HepG2 (cell line): ENCODE measurements around the gene MFSD11. TPM values are rescaled to one million over a fixed set of nuclear protein-coding genes. Genes with fewer than 3 reads are reported as not detected.

ENCODE experiments used
- CAMTA2 ChIP-seq: sonication (generic); formaldehyde crosslinking; IDR thresholded peaks from 2 replicates; pipeline ENCODE4 v1.4.0; 2020; ENCODE audit warnings: mild to moderate bottlenecking, missing genetic modification reagents, borderline replicate concordance
- CCAR2 ChIP-seq: fragments of 200-400 bp; formaldehyde crosslinking; optimal IDR thresholded peaks from 2 replicates; pipeline ENCODE3; 2018; ENCODE audit warnings: low read depth, mild to moderate bottlenecking, low read length, moderate library complexity
- CEBPB ChIP-seq: IDR thresholded peaks from 2 replicates; pipeline ENCODE4 v1.6.1; 2011; ENCODE audit warnings: low read depth, low read length, improper control_type of control experiment, borderline replicate concordance
- CTCF ChIP-seq: sonication (generic); formaldehyde crosslinking; IDR thresholded peaks from 2 replicates; pipeline ENCODE4 v1.5.0; 2020; ENCODE audit warnings: mild to moderate bottlenecking, missing genetic modification reagents, moderate library complexity
- DNMT3B ChIP-seq: conservative IDR thresholded peaks from 2 replicates; pipeline ENCODE4 v1.6.1; 2016; ENCODE audit warnings: missing biosample characterization, control low read depth
- ELK4 ChIP-seq: sonication (generic); formaldehyde crosslinking; IDR thresholded peaks from 2 replicates; pipeline ENCODE4 v1.9.0; 2021; ENCODE audit warnings: missing genetic modification reagents, borderline replicate concordance
- KAT8 ChIP-seq: IDR thresholded peaks from 2 replicates; pipeline ENCODE4 v1.6.1; 2016; ENCODE audit warnings: missing genetic modification reagents, missing compliant biosample characterization
- LRRFIP1 ChIP-seq: sonication (generic); formaldehyde crosslinking; conservative IDR thresholded peaks from 2 replicates; pipeline ENCODE4 v1.4.0; 2020; ENCODE audit warnings: missing genetic modification reagents
- PAWR ChIP-seq: sonication (generic); formaldehyde crosslinking; IDR thresholded peaks from 2 replicates; pipeline ENCODE4 v1.4.0; 2020; ENCODE audit warnings: missing genetic modification reagents, mild to moderate bottlenecking, borderline replicate concordance
- PAX8 ChIP-seq: sonication (generic); formaldehyde crosslinking; IDR thresholded peaks from 2 replicates; pipeline ENCODE4 v1.8.0; 2022; ENCODE audit warnings: mild to moderate bottlenecking, missing genetic modification reagents, borderline replicate concordance
- SRSF1 ChIP-seq: fragments of 200-400 bp; formaldehyde crosslinking; optimal IDR thresholded peaks from 2 replicates; pipeline ENCODE3; 2017; ENCODE audit warnings: mild to moderate bottlenecking, low read depth, low read length, moderate library complexity
- ZBTB34 ChIP-seq: sonication (generic); formaldehyde crosslinking; IDR thresholded peaks from 2 replicates; pipeline ENCODE4 v1.8.0; 2022; ENCODE audit warnings: mild to moderate bottlenecking, missing genetic modification reagents
- ZBTB39 ChIP-seq: sonication (generic); formaldehyde crosslinking; IDR thresholded peaks from 2 replicates; pipeline ENCODE4 v1.5.0; 2020; ENCODE audit warnings: missing genetic modification reagents
- ZNF382 ChIP-seq: sonication (generic); formaldehyde crosslinking; IDR thresholded peaks from 2 replicates; pipeline ENCODE4 v1.5.0; 2020; ENCODE audit warnings: missing genetic modification reagents, mild to moderate bottlenecking, borderline replicate concordance
- ZNF44 ChIP-seq: sonication (generic); formaldehyde crosslinking; IDR thresholded peaks from 2 replicates; pipeline ENCODE4 v1.5.1; 2020; ENCODE audit warnings: mild to moderate bottlenecking, missing genetic modification reagents
- ZNF589 ChIP-seq: sonication (generic); formaldehyde crosslinking; conservative IDR thresholded peaks from 2 replicates; pipeline ENCODE4 v1.8.0; 2022; ENCODE audit warnings: mild to moderate bottlenecking, moderate library complexity, missing genetic modification reagents
- ZNF616 ChIP-seq: sonication (generic); formaldehyde crosslinking; IDR thresholded peaks from 2 replicates; pipeline ENCODE4 v1.5.0; 2020; ENCODE audit warnings: low read depth, mild to moderate bottlenecking, missing genetic modification reagents
- polyA plus RNA-seq, 8 experiments: library from polyadenylated mRNA; depleted of rRNA in 3 of 8; stranded (reverse) in 7 of 8; unstranded in 1 of 8; fragments of >200 nt; fragmentation: Illumina TruSeq in 4 of 8; extraction: Trizol in 4 of 8; gene quantifications; 2 replicates each; pipeline versions ENCODE4 v1.2.1 to v1.2.3, GENCODE V29; 2011 to 2016; ENCODE audit warnings: low read depth in 4 of 8, missing spikeins in 1 of 8, mixed read lengths in 1 of 8; ENCODE audit not compliant: insufficient read depth in 1 of 8
- total RNA-seq, 5 experiments: library from RNA; depleted of rRNA; stranded (reverse); fragments of >200 nt; fragmentation: Illumina TruSeq; extraction: Trizol; gene quantifications; 2 replicates each; pipeline ENCODE4 v1.2.3, GENCODE V29; 2016; ENCODE audit warnings: low read depth in 1 of 5

MFSD11 gene
- total and polyA plus RNA-seq, 2 of the 13 experiments (the other 11 are each of a cell fraction or from before 2014, with no cell fraction given) = 26.1 to 36.3 TPM

- TF ChIP-seq LRRFIP1 = no peak
- no peak for TF ChIP-seq ZNF382
- TF ChIP-seq DNMT3B = peak; percentile 99
- TF ChIP-seq CEBPB = 0 out of 2 replicates have a peak, but pooled peaks have one; percentile 16
- peak; percentile 95; the same call in 1 of the 2 replicates for TF ChIP-seq CAMTA2 (CRISPR knock-in tag)
- TF ChIP-seq PAWR (CRISPR knock-in tag) = peak; percentile 75; the same call in 1 of the 2 replicates
- TF ChIP-seq CCAR2 = no peak
- peak; percentile 40 for TF ChIP-seq ZNF44 (CRISPR knock-in tag)
- peak; percentile 67 for TF ChIP-seq ZNF589 (CRISPR knock-in tag)
- TF ChIP-seq CTCF (CRISPR knock-in tag) = peak; percentile 18
- peak; percentile 35; the same call in 1 of the 2 replicates for TF ChIP-seq ZBTB39
- TF ChIP-seq KAT8 (CRISPR knock-in tag) = peak; percentile 97
- peak; percentile 88; the same call in 1 of the 2 replicates for TF ChIP-seq PAX8 (CRISPR knock-in tag)
- TF ChIP-seq ZBTB34 (CRISPR knock-in tag) = no peak
- 0 out of 2 replicates have a peak, but pooled peaks have one; percentile 65 for TF ChIP-seq ELK4 (CRISPR knock-in tag)
- no peak for TF ChIP-seq SRSF1
- TF ChIP-seq ZNF616 (CRISPR knock-in tag) = no peak
Observed at GRCh38 chr17:76737082-76737675, 740 bp upstream of the MFSD11 start, which contains the start of gene SRSF2 (continued).
